OCI-LY7 (cell line): ENCODE measurements around the gene KLF13. TPM values are rescaled to one million over a fixed set of nuclear protein-coding genes. Genes with fewer than 3 reads are reported as not detected.

Source experiments
- BruUV-seq: library from RNA; stranded (reverse); fragments of 400-500 nt; replicated peaks from 2 replicates; lab custom pipeline; 2021; lab: Mats Ljungman, UMichigan
- CTCF ChIA-PET: fragments of 300-600 bp; sonication (Branson Sonifier 250); formaldehyde crosslinking; loops from one replicate; lab custom pipeline; 2022; ENCODE audit warnings: antibody characterized with exemption; ENCODE audit not compliant: unreplicated experiment; lab: Charles Lee
- POLR2A ChIA-PET: fragments of 300-600 bp; sonication (Branson Sonifier 250); formaldehyde crosslinking; loops from one replicate; lab custom pipeline; 2022; ENCODE audit warnings: antibody characterized with exemption; lab: Charles Lee
- DNase-seq: peaks from one replicate; pipeline ENCODE4 v3.0.0-alpha.2; 2015; ENCODE audit warnings: low spot score
- H2AFZ ChIP-seq: fragments of 200-600 bp; sonication (generic), shearing (Covaris generic); 2 replicates; pipeline ENCODE4 v1.6.1; 2014; ENCODE audit warnings: mild to moderate bottlenecking, antibody characterized with exemption, low read length, moderate library complexity
- H3K27ac ChIP-seq: fragments of 200-600 bp; sonication (generic); 2 replicates; pipeline ENCODE4 v1.5.1; 2014; ENCODE audit warnings: mixed run types, low read depth, mild to moderate bottlenecking, moderate library complexity, low read length, inconsistent platforms; ENCODE audit not compliant: poor library complexity, severe bottlenecking
- H3K36me3 ChIP-seq: fragments of 200-600 bp; sonication (generic); 2 replicates; pipeline ENCODE4 v1.6.1; 2014; ENCODE audit warnings: mild to moderate bottlenecking, antibody characterized with exemption, low read length, moderate library complexity, mixed read lengths; ENCODE audit not compliant: insufficient read depth
- H3K4me1 ChIP-seq: fragments of 200-600 bp; sonication (generic); 2 replicates; pipeline ENCODE4 v1.5.1; 2014; ENCODE audit warnings: mild to moderate bottlenecking, low read length; ENCODE audit not compliant: insufficient read depth, poor library complexity, severe bottlenecking
- H3K4me2 ChIP-seq: fragments of 200-600 bp; sonication (generic); 2 replicates; pipeline ENCODE4 v1.6.1; 2014; ENCODE audit warnings: mild to moderate bottlenecking, low read length
- H3K4me3 ChIP-seq: fragments of 200-600 bp; sonication (generic); 2 replicates; pipeline ENCODE4 v1.5.1; 2014; ENCODE audit warnings: mild to moderate bottlenecking, low read depth, low read length; ENCODE audit not compliant: poor library complexity, severe bottlenecking
- H3K79me2 ChIP-seq: fragments of 200-600 bp; sonication (generic); 2 replicates; pipeline ENCODE4 v1.6.1; 2016; ENCODE audit warnings: low read depth, mild to moderate bottlenecking, low read length, moderate library complexity, mixed read lengths; ENCODE audit not compliant: insufficient read depth
- H3K9me2 ChIP-seq: fragments of 200-600 bp; sonication (generic); 2 replicates; pipeline ENCODE4 v1.6.1; 2016; ENCODE audit warnings: mild to moderate bottlenecking, low read length, mixed read lengths; ENCODE audit not compliant: insufficient read depth
- H3K9me3 ChIP-seq: fragments of 200-600 bp; sonication (generic); 2 replicates; pipeline ENCODE4 v1.6.1; 2014; ENCODE audit warnings: mild to moderate bottlenecking, mixed run types, low read length, mixed read lengths
- H4K20me1 ChIP-seq: fragments of 200-600 bp; sonication (generic); 2 replicates; pipeline ENCODE4 v1.6.1; 2014; ENCODE audit warnings: mild to moderate bottlenecking, antibody characterized with exemption, low read length, moderate library complexity, mixed read lengths; ENCODE audit not compliant: insufficient read depth
- CTCF ChIP-seq: fragments of 200-600 bp; sonication (generic); conservative IDR thresholded peaks from 2 replicates; pipeline ENCODE4 v1.5.1; 2014; ENCODE audit warnings: mild to moderate bottlenecking, antibody characterized with exemption, low read length, moderate library complexity, mixed read lengths
- EZH2phosphoT487 ChIP-seq: fragments of 200-600 bp; sonication (generic); IDR thresholded peaks from 2 replicates; pipeline ENCODE4 v1.6.1; 2018; ENCODE audit warnings: low read depth, borderline replicate concordance, mild to moderate bottlenecking, mixed run types, antibody characterized with exemption, low read length, moderate library complexity, mixed read lengths
- intact Hi-C: fragments of 100-400 bp; cut with micrococcal nuclease; formaldehyde crosslinking; loops from one replicate; pipeline ENCODE4 v1.10.0; 2022; ENCODE audit not compliant: unreplicated experiment
- total RNA-seq, 2 experiments: library from RNA; depleted of rRNA in 1 of 2; stranded (reverse); fragments of >200 nt in 1 of 2; shearing (Covaris generic) in 1 of 2; gene quantifications; 2 replicates each; pipeline ENCODE4 v1.2.3, GENCODE V29; 2014 to 2022

KLF13 gene
- total RNA-seq, 2 experiments from 2014 or later, result 63.2 to 64.6 TPM

GRCh38 chr15:31330111-31330785, 3.6 kb downstream of the KLF13 start:
- Histone ChIP-seq H3K4me1 (peaks cover 62% of the 10 kb centered on the region), H3K79me2 (peaks cover 75% of the 10 kb centered on the region), H3K9me2 (no peaks in the 10 kb centered on the region), H4K20me1 (peaks cover 30% of the 10 kb centered on the region; the same call in 1 of the 2 replicates), H3K9me3 (no peaks in the 10 kb centered on the region), H3K4me3 (peak overlapping the region; percentile 81), H3K36me3 (peaks cover 25% of the 10 kb centered on the region), H2AFZ (no peak overlapping the region), H3K27ac (peak overlapping the region; percentile 94), H3K4me2 (peak overlapping the region; percentile 89)
- BruUV-seq, result no TSS peak
- DNase-seq, result no peak
- ChIA-PET CTCF (no interaction called here), POLR2A (interaction anchor here (0.5 to 0.9 kb wide), 3 partner anchors 18 to 94 kb away, joined by 3 to 5 read pairs (median 3); no protein-coding TSS in a partner anchor)
- intact Hi-C loops, result no loop called here
- TF ChIP-seq CTCF, result no peak
- no peak for TF ChIP-seq EZH2phosphoT487

- peak overlapping the region; percentile 89 for H3K4me2 ChIP-seq
- peak overlapping the region; percentile 81 for H3K4me3 ChIP-seq
- no peaks in the 10 kb centered on the region for H3K9me3 ChIP-seq
- intact Hi-C loops, result no loop called here
- peaks cover 66% of the 10 kb centered on the region for H3K4me1 ChIP-seq
- H3K9me2 ChIP-seq, result no peaks in the 10 kb centered on the region
- peaks cover 77% of the 10 kb centered on the region for H3K79me2 ChIP-seq
- BruUV-seq, result no TSS peak
- peaks cover 30% of the 10 kb centered on the region; the same call in 1 of the 2 replicates for H4K20me1 ChIP-seq
- peaks cover 28% of the 10 kb centered on the region for H3K36me3 ChIP-seq
- H2AFZ ChIP-seq, result no peak overlapping the region
- H3K27ac ChIP-seq, result no peak overlapping the region
- ChIA-PET POLR2A (interaction anchor here (0.5 kb wide), 1 partner anchor 18 kb away, joined by 5 read pairs; no protein-coding TSS in a partner anchor), CTCF (no interaction called here)
- TF ChIP-seq EZH2phosphoT487 (no peak), CTCF (no peak)
- no peak for DNase-seq
Measured at GRCh38 chr15:31330836-31331235, 4.2 kb downstream of the KLF13 start.

- DNase-seq, result no peak
Measured at GRCh38 chr15:31331389-31331788, 4.8 kb downstream of the KLF13 start.

More at GRCh38 chr15:31331389-31331788, 4.8 kb downstream of the KLF13 start:
- Histone ChIP-seq H3K4me3 (peak overlapping the region; percentile 81), H3K9me3 (no peaks in the 10 kb centered on the region), H3K79me2 (peaks cover 83% of the 10 kb centered on the region), H3K36me3 (peaks cover 31% of the 10 kb centered on the region), H3K27ac (no peak overlapping the region), H3K9me2 (no peaks in the 10 kb centered on the region), H4K20me1 (peaks cover 30% of the 10 kb centered on the region; the same call in 1 of the 2 replicates), H3K4me1 (peaks cover 72% of the 10 kb centered on the region), H3K4me2 (peak overlapping the region; percentile 89), H2AFZ (no peak overlapping the region)
- no TSS peak for BruUV-seq
- CTCF ChIA-PET, result no interaction called here
- TF ChIP-seq EZH2phosphoT487, result no peak
- TF ChIP-seq CTCF, result no peak
- POLR2A ChIA-PET, result interaction anchor here (1.0 to 1.5 kb wide), 3 partner anchors 16 to 126 kb away, joined by 3 to 7 read pairs (median 4); no protein-coding TSS in a partner anchor
- intact Hi-C loops, result no loop called here
